GM21528 (cell line): ENCODE data around the gene CD9.

ENCODE experiments used
- ATAC-seq: cut with Tn5 transposase; IDR thresholded peaks from one replicate; pipeline ENCODE4 v1.9.1; 2021; ENCODE audit warnings: mild to moderate bottlenecking, moderate library complexity; ENCODE audit not compliant: unreplicated experiment, low FRiP score

CD9 gene

DNA sequence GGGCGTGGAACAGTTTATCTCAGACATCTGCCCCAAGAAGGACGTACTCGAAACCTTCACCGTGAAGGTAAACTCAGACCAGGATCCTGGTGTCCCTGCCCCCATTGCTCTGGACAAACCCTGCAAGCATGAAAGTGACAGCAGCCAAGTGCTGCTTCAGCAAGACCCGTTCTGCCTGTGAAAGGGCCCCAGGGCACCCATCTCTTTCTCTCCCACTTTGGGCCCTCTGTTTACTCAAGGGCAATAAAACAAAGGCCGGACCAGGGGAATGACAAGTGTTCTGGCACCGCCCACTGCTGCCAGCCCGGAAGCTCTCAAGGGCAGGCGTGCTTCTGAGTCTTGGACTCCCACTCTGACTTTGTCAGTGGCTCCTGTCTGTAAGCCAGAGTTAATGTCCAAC is 35.3 kb downstream of the CD9 start:
- no peak for ATAC-seq

DNA sequence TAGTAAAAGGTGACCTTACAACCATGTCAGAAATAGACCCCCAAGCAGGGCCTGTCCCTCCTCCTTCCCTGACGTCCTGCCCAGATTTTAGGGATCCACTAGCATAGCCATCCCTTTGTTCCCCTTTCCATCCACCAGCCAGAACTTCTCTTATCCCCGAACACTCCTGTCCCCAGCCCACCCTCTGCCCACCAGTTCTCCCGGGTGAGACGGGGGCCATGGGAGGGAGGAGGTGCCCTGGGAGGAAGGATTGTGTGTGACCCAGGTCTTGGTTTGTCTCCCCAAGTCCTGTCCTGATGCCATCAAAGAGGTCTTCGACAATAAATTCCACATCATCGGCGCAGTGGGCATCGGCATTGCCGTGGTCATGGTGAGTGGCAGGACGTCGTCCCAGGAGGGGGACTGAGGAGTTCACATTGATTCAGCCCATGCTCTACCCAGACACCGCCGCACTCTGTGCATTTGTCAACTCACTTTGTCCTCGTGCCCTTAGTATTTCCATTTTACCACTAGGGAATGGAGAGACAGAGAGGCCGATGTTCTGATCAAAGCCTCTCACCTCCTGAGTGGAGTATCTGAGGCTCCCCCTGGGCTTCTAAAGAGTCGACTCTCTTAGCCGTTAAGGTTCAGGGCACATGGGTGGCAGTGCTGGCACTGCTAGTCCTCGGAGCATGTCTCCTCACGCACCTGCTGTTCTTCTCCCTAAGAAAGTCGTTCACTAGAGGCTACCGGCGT is 35.9 kb downstream of the CD9 start:
- ATAC-seq, result no peak

DNA sequence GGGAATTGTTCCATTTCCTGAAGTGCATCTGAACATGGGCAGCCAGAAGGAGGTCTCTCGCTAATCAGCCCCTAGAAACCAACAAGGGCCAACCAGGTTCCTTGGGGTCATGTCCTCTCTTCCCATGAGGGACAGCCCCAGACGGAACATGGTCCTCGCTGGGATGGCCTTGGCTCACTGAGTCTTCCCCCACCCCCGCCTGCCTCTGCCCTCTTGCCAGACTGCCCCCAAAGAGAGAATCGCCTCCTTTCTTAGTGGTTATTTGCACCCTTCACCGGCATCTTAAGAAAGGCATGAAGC is 36.4 kb downstream of the CD9 start:
- ATAC-seq, result no peak

DNA sequence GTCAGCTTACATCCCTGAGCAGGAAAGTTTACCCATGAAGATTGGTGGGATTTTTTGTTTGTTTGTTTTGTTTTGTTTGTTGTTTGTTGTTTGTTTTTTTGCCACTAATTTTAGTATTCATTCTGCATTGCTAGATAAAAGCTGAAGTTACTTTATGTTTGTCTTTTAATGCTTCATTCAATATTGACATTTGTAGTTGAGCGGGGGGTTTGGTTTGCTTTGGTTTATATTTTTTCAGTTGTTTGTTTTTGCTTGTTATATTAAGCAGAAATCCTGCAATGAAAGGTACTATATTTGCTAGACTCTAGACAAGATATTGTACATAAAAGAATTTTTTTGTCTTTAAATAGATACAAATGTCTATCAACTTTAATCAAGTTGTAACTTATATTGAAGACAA is 37.6 kb downstream of the CD9 start:
- no peak for ATAC-seq

DNA sequence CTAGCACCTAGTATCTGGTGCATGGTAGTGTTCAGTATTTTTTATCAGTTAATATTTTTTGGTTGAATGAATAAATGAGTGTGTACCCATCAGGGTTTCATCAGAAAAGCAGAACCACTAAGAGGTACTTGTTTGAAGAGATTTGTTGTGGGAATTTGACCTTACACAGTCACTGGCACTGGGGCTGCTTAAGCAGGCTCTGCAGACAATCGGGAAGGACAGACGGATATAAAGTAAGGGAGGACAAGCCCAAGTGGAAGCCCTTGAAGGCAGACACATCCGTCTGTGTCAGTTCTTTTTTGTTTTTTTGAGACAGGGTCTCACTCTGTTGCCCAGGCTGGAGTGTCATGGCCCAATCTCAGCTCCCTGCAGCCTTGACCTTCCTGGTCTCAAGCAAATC is 38.7 kb downstream of the CD9 start:
- ATAC-seq, result no peak

DNA sequence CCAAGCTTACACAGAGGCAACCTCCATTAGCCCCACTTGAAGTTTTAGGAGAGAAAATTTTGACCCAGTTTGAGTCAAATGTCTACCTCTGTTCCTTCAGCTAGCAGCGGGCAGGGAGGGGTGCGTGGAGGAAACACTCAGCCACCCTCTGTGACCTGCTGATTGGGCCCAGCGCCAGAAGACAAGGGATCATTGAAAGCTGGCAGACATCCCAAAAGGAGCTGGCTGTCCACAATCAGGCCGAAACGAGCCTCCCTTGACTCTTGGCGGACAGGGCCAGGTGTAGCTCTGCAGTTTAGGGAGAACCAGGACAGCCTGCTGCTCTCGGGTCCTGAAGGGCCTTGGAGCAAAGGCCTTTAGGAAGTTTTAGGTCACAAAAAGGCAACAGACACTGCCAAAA is 41.3 kb downstream of the CD9 start:
- ATAC-seq, result no peak

DNA sequence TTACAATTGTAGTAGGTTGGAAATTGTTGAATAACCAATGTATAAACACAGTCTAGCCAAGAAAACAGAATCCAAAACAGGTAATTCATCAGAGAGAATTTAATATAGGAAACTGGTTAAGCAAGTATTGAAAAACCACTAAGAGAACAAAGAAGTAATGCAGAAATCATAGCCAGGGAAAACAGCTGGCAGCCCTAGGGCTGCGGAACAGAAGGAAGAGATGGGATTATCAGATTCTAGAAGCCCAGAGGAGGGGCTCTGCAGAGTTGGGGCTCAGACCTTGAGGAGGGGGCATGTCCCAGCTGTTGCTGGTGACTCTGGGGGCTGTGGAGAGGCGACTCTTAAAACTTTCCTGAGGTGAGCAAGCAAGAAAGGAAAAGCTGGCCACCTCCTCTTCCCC is 49.4 kb downstream of the CD9 start:
- no peak for ATAC-seq

DNA sequence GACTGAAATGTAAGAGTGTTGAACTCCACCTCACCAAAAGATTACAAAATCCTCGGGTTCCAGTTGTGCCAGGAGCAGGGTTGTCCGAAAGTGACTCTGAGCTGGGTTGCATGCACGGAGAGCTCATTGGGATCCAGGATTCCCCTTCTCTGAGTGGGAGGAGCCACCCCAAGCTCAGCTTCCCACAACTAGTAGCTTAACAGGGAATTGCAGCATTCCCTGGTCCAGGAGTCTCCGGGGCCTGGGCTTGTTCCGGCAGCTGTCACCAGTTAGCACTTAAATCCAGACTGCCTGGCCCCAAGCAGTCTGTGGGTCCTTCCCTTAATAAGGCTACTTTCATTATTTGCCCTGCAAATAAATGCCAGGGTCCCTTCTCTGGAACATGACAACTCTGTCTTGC is 50.1 kb downstream of the CD9 start:
- ATAC-seq, result no peak

DNA sequence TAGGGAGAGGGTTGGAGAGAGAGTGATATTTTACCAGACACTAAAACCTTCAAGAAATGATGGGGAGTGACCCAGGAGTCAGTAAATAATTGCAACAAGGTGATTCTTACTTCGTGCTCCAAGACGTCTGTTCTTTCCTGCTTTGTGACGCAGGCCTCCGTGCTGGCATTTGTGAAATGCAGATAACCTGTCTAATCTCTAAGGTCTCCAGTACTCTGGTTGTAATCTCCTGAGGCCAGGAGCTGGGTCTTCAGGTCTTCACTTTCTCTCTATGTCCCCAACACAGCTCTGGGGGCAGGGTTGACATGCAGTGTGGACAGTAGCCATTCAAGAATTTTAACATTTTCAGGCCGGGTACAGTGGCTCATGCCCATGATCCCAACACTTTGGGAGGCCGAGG is 53.1 kb downstream of the CD9 start:
- ATAC-seq, result no peak

DNA sequence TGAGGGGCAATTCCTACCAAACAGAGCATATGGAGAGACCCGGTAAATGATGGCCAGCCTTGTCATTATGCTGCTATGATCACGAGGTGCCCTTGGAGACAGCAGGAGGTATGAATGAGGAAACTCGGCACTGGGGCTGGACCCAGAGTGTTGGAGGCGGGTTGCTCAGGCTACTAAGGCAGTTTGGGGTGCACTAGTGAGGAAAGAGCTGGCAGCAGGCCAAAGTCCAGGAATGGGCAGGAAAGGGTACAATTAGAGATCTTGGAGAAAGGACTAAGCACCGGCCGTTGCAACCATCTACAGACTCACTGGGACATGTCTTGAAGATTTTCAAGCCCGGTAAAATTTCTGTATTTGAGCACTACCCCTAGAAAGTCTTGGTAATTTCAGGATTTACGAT is 54.3 kb downstream of the CD9 start:
- no peak for ATAC-seq

DNA sequence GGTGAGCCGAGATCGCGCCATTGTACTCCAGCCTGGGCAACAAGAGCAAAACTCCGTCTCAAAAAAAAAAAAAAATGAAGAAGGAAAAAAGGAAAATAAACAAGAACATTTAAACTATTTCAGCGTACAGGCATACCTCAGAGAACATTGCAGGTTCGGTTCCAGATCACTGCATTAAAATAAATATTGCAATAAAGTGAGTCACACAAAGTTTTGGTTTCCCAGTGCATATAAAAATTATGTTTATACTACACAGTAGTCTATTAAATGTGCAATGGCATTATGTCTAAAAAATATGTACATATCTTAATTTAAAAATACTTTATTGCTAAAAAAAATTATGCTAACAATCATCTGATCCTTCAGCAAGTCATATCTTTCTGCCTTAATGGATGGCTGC is 56.8 kb downstream of the CD9 start:
- no peak for ATAC-seq

DNA sequence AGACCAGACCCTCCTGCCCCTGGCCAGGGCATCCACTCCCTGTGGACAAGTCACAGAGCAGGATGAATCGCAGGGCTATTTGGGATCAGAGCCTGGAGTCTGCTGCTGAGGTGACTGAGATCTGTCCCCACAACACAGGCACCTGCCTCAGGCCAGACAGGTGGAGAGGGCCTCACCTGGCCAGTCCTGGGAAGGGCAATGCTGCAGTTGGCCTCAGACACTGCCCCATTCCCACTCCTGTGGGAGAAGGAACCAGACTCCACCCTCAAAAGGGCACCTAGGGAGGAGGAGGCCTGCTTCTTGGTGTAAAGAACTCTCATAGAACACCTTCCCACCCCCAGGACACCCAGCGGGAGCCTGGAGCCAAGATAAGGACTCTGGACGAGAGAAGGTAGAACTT is 62.0 kb downstream of the CD9 start:
- no peak for ATAC-seq

DNA sequence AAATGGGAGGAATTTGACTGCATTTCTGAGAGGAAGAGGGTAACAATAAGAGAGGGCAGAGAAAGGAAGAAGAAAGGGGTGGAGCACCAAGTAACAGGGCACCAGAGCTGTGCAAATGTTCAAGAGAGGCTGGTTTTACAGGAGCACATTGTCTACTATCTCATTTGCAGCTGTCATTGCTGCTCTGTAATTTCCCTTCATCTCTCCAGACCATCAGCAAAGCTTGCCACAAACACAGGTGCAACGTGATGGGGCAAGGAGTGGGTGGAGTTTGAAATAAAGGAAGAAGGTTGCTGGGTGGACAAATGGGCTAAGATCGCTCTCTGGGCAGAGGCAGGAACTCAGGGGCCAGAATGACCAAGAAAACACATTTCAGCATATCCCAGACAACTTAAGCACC is 62.4 kb downstream of the CD9 start:
- ATAC-seq, result no peak

DNA sequence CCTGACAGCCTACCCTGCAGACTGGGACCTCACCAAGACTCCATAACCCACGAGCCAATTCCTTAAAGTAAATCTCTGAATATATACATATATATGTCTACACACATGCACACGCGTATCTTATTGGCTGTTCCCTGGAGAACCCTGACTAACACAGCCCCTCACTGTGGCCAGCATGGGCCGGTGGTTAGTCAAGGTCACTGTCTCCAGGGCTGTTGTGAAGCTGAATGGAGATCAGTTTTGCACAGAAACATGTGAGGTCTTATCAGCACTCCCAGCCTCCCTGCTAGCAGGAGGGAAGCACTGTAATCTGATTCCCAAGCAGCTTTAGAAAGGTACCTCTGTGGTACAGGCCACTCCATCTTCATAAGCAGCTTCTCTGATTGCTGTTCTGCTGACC is 63.7 kb downstream of the CD9 start:
- no peak for ATAC-seq

DNA sequence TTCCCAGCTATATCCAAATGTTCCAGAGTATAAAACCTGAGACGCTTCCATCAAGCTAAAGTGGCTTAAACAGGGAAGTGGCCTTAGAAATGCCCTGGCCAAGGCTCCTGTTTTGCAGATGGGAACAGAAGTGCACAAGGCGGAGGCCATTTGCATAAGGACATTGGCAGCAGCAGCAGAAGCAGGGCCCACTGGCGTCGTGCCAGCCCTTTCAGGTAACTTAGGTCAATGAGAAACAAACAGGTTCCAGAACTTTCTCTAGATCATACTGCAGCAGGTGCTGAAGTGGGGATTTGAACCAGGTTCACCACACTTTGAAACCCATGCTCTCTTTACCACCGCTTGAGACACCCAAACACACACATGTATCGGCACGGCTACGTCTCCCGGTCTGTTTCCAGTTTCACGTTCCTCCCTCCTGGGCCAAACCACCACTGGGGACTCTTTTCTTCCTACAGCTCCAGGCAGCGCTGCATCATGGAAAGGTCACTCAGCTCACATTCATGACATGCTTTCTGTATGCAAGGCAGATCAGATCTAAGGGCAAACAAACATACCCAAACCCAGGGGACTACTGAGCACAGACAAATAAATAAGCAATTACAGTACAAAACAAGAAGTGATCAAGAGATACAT is 64.3 kb downstream of the CD9 start:
- ATAC-seq, result no peak

DNA sequence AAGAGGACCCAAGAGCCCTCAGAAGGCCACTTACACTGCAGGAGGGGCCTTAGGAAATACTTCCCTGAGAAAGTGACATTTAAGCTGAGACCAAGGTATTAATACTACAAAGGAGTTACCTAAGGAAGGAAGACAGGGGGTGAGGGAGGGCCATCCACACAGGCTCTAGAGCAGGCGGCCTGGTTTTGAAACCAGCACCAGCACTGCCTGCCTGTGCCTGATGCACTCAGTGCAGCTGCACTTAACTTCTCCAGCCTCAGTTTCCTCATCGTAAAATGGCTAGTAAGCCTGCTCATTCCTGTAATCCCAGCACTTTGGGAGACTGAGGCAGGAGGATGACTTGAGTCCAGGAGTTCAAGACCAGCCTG is 64.8 kb downstream of the CD9 start:
- no peak for ATAC-seq

DNA sequence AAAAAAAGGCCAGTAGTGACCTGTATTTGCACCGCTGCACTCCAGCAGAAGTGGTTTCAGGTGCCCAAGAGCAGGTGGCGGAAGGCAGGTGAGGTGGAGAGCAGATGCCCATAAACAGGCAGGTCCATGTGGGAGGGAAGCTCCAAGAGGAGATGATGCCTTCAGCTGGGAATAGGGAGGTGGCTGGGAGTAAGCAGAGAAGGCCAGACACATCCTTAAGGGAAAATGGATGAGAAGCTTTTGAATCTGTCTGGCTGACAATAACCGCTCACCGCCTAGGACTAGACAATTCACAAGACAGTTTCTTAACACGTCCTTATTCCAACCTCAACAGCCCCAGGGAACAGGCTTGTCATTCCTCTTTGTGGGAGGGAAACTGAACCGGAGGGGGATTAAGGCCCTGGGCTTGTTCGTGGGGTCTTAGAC is 66.4 kb downstream of the CD9 start:
- no peak for ATAC-seq

DNA sequence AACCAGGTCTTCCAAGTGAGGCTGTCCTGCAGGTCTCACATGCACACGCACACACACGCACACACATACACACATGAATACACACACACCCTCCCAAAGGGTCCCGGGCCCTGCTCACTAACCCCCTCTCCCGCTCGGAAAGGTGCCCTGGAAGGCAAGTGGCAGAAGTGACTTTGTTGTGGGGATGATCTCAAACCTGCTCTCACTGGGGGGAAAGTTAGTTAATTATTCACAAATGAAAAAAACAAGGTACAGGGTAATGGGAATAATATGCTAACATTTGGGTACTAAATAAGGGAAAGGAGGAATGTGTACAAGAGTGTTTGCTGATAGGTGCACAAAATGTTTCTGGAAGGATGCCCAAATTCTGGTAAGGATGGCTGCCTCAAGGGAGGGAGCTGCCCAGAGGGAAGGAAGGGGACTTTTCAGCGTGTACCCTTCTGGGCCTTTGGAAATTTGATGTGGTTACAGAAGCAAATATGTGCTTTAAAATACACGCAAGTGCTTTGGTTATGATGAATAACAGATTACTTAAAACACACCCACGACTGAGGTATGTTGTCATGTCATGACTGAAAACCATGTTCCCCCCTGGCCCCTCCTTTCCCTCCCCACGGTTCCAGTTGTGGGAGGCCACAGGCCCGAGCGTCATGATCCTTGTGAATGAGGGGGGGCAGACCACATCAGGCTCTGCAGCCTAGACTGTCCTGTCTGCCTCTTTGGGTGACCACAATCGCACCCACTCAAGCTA is 66.9 kb downstream of the CD9 start:
- no peak for ATAC-seq

DNA sequence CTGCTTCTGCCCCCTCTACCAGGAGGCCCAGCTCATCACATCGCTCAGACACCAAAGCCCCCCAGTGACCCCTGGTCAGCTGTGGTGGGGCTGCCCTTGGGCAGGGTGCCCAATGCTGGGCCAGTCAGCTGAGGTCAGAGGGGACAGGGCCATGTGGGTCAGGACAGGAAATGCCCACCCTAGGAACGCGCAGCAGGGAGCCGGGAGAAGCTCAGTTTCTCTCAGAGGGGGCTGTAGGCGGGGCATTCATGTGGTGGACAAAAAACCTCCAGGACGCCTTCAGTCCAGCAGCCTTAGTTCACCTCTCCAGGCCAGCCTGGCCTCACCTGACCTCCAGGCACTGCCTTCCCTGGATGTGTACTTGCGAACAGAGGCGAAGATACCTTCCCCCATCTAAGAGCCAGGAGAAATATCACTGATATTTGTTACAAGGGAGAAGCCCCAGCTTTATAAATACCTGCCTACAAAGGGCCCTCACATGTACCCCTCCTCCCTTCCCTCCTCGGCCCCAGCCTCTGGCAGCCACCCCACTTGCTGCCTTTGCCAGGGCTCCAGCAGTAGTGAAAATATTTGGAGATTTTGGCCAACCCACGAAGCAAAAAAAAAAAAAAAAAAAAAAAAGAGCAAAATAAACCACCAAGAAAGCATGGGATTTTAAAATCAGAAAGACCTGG is 68.4 kb downstream of the CD9 start:
- no peak for ATAC-seq

DNA sequence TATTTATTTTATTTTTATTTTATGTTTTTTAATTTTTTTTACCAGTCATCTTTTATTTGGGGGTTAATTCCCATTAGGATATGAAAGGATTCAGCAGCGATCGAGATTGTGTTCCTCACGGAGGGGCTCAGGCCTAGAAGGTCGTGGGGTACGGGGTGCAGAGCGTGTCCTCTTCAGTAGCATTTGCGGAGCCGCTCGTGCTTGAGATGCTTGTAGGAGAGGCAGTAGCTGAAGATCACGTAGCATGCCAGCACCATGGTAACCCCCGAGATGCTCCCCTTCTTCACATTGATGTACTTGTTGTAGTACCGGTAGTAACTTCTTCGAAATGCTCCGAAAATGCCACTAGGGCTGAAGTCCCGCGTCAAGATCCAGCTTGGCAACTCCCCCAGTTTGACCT is 69.8 kb downstream of the CD9 start:
- no peak for ATAC-seq

DNA sequence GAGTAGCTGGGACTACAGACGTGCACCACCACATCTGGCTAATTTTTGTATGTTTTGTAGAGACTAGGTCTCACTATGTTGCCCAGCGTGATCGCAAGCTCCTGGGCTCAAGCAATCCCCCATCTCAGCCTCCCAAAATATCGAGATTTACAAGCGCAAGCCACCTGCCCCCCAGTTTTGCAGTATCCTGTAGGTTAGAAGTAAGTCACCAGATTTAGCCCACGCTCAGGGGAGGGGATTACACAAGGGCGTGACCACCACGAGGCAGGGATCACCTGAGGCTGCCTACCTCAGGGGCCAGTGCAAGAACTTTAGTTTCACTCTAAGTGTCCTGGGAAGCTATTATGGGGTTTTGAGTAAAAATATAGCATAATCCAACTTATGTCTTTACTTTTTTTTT is 71.1 kb downstream of the CD9 start:
- ATAC-seq, result no peak
